GM12878 (cell line): Measurements from ENCODE around the gene S1PR1.

Experiments used
- CEBPB ChIP-seq, 2 experiments: fragments of 150-350 bp in 1 of 2; IDR thresholded peaks; 2 replicates each; pipeline ENCODE4 v1.6.1; 2012 to 2014; ENCODE audit warnings: low read depth in 2 of 2, low read length in 2 of 2, borderline replicate concordance in 1 of 2, inconsistent platforms in 1 of 2
- CTCF ChIP-seq, 3 experiments: IDR thresholded peaks in 2 of 3; conservative IDR thresholded peaks in 1 of 3; 2 replicates each; pipeline ENCODE4 v1.5.1; 2011; ENCODE audit warnings: low read depth in 3 of 3, low read length in 3 of 3, mild to moderate bottlenecking in 3 of 3, control low read depth in 2 of 3, moderate library complexity in 2 of 3, inconsistent platforms in 1 of 3, mixed read lengths in 1 of 3; ENCODE audit not compliant: control insufficient read depth in 2 of 3, insufficient read depth in 1 of 3; ENCODE audit errors: extremely low read depth in 1 of 3
- EED ChIP-seq: sonication (generic); IDR thresholded peaks from 2 replicates; pipeline ENCODE4 v1.6.1; 2016; ENCODE audit warnings: antibody characterized with exemption, low read depth
- EP300 ChIP-seq, 2 experiments: fragments of 150-350 bp in 1 of 2; IDR thresholded peaks; 2 replicates each; pipeline ENCODE4 v1.6.1; 2011 to 2012; ENCODE audit warnings: low read depth in 2 of 2, low read length in 2 of 2, borderline replicate concordance in 1 of 2, improper control_type of control experiment in 1 of 2, inconsistent platforms in 1 of 2; ENCODE audit not compliant: control insufficient read depth in 1 of 2
- MXI1 ChIP-seq: fragments of 150-350 bp; IDR thresholded peaks from 2 replicates; pipeline ENCODE4 v1.6.1; 2011; ENCODE audit warnings: low read depth, mild to moderate bottlenecking, inconsistent platforms, low read length, improper control_type of control experiment
- NFIC ChIP-seq: IDR thresholded peaks from 2 replicates; pipeline ENCODE4 v1.6.1; 2012; ENCODE audit warnings: low read depth, mild to moderate bottlenecking, inconsistent platforms, low read length, moderate library complexity
- NFYB ChIP-seq: IDR thresholded peaks from 2 replicates; pipeline ENCODE4 v1.6.1; 2011; ENCODE audit warnings: low read depth, mild to moderate bottlenecking, low read length, improper control_type of control experiment, moderate library complexity; ENCODE audit not compliant: insufficient read depth
- POLR2A ChIP-seq: IDR thresholded peaks from 2 replicates; pipeline ENCODE4 v1.6.1; 2011; ENCODE audit warnings: low read depth, mild to moderate bottlenecking, low read length
- POLR2AphosphoS5 ChIP-seq: IDR thresholded peaks from 2 replicates; pipeline ENCODE4 v1.6.1; 2011; ENCODE audit warnings: mild to moderate bottlenecking, low read length, inconsistent platforms
- RAD21 ChIP-seq: IDR thresholded peaks from 2 replicates; pipeline ENCODE4 v1.6.1; 2011; ENCODE audit warnings: mild to moderate bottlenecking, low read depth, low read length, moderate library complexity; ENCODE audit not compliant: insufficient read depth
- RUNX3 ChIP-seq: IDR thresholded peaks from 2 replicates; pipeline ENCODE4 v1.6.1; 2012; ENCODE audit warnings: low read length, inconsistent platforms
- TAF1 ChIP-seq: IDR thresholded peaks from 2 replicates; pipeline ENCODE4 v1.6.1; 2011; ENCODE audit warnings: mild to moderate bottlenecking, low read depth, low read length, borderline replicate concordance
- ZZZ3 ChIP-seq: IDR thresholded peaks from 2 replicates; pipeline ENCODE4 v1.6.1; 2011; ENCODE audit warnings: low read depth; ENCODE audit not compliant: control insufficient read depth, insufficient read length

DNA sequence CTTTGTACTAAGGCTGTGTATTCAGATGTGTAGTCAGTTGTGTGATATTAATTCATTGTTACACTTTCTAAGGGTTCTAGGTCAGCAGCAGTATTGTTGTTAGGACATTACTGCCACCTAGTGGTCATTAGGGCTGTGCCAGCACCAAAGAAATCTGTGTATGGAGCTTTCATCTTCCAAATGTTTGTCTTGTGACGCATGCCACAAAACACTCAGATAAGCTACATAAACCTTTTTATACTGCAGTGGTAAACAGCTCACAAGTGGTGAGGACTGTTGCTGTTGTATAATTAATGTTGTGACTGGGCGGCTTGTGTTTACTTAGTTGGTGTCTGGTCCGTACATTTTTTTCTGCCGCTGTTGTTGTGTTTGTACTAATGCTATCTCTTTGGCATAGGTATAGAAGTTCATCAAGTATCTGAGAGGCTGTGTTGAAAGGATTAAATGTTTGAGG, 51.7 kb downstream of the S1PR1 start:
- TF ChIP-seq CEBPB (IDR thresholded peaks at IDR 0.05; ENCODE audit: borderline replicate concordance in 1 of 2, low read depth in 2 of 2, low read length in 2 of 2) = no peak
- no peak for TF ChIP-seq ZZZ3
- peak; percentile 79 to 92 (median 90) for TF ChIP-seq CTCF (IDR thresholded peaks at IDR 0.05 in 2 of 3, conservative IDR thresholded peaks at IDR 0.05 in 1 of 3; ENCODE audit: control insufficient read depth in 2 of 3, extremely low read depth in 1 of 3, insufficient read depth in 1 of 3, low read depth in 3 of 3, low read length in 3 of 3)
- no peak for TF ChIP-seq POLR2AphosphoS5
- TF ChIP-seq EED = no peak
- TF ChIP-seq NFIC = no peak
- TF ChIP-seq POLR2A = no peak
- peak; percentile 10; the same call in 1 of the 2 replicates for TF ChIP-seq RUNX3
- TF ChIP-seq TAF1 = no peak
- no peak for TF ChIP-seq MXI1
- no peak for TF ChIP-seq NFYB
- TF ChIP-seq EP300 (IDR thresholded peaks at IDR 0.05; ENCODE audit: borderline replicate concordance in 1 of 2, control insufficient read depth in 1 of 2, low read depth in 2 of 2, low read length in 2 of 2) = no peak
- TF ChIP-seq RAD21 = peak; percentile 96
